SK-N-SH (cell line): ENCODE data around the gene TCP10L. TPM values are rescaled to one million over a fixed set of nuclear protein-coding genes. Genes with fewer than 3 reads are reported as not detected.

Experiments used
- CTCF ChIA-PET: fragments of 300-600, 350-600 bp; formaldehyde crosslinking; extraction: SDS; loops from one replicate; lab custom pipeline; 2021; lab: Yijun Ruan, JAX
- POLR2A ChIA-PET: fragments of 350-600 bp; sonication (Branson Sonifier 250); formaldehyde crosslinking; extraction: SDS; loops from one replicate; lab custom pipeline; 2020; ENCODE audit warnings: antibody characterized with exemption, inconsistent platforms; lab: Yijun Ruan, JAX
- DNase-seq: peaks from one replicate; pipeline ENCODE4 v3.0.0; 2012
- H2AFZ ChIP-seq: fragments of 200-600 bp; sonication (generic); 2 replicates; pipeline ENCODE4 v1.8.1; 2016; ENCODE audit warnings: antibody characterized with exemption, mild to moderate bottlenecking, low read depth
- H3F3A ChIP-seq: fragments of 200-600 bp; sonication (generic); replicated peaks from 2 replicates; pipeline ENCODE3; 2016; ENCODE audit warnings: antibody characterized with exemption, mild to moderate bottlenecking; ENCODE audit not compliant: insufficient read depth
- H3K27ac ChIP-seq, 2 experiments: fragments of 200-500 bp in 1 of 2; fragments of 200-600 bp in 1 of 2; sonication (Bioruptor generic) in 1 of 2; sonication (generic), shearing (Covaris generic) in 1 of 2; 2 replicates each; pipeline versions ENCODE4 v1.5.1 to v1.6.1; 2014 to 2016; ENCODE audit warnings: low read depth in 2 of 2, inconsistent platforms in 1 of 2, low read length in 1 of 2, mild to moderate bottlenecking in 1 of 2, mixed read lengths in 1 of 2
- H3K27me3 ChIP-seq: fragments of 200-600 bp; sonication (generic), shearing (Covaris generic); 2 replicates; pipeline ENCODE4 v1.6.1; 2016; ENCODE audit warnings: mixed run types; ENCODE audit not compliant: insufficient read depth
- H3K36me3 ChIP-seq, 2 experiments: fragments of 200-500 bp in 1 of 2; fragments of 200-600 bp in 1 of 2; sonication (Bioruptor generic) in 1 of 2; sonication (generic) in 1 of 2; replicated peaks in 1 of 2; 2 replicates each; pipeline versions ENCODE3 to v1.5.1; 2014 to 2016; ENCODE audit warnings: low read length in 1 of 2, mild to moderate bottlenecking in 1 of 2; ENCODE audit not compliant: insufficient read depth in 2 of 2, control insufficient read depth in 1 of 2
- H3K4me1 ChIP-seq, 2 experiments: fragments of 200-500 bp in 1 of 2; fragments of 200-600 bp in 1 of 2; sonication (Bioruptor generic) in 1 of 2; sonication (generic), shearing (Covaris generic) in 1 of 2; 2 replicates each; pipeline versions ENCODE4 v1.5.1 to v1.6.1; 2014 to 2016; ENCODE audit warnings: low read depth in 1 of 2, low read length in 1 of 2, mixed run types in 1 of 2; ENCODE audit not compliant: insufficient read depth in 2 of 2, control insufficient read depth in 1 of 2
- H3K4me2 ChIP-seq: fragments of 200-600 bp; sonication (generic), shearing (Covaris generic); 2 replicates; pipeline ENCODE4 v1.6.1; 2017; ENCODE audit warnings: mixed run types
- H3K4me3 ChIP-seq, 2 experiments: fragments of 200-500 bp in 1 of 2; fragments of 200-600 bp in 1 of 2; sonication (Bioruptor generic) in 1 of 2; sonication (generic), shearing (Covaris generic) in 1 of 2; 2 replicates each; pipeline versions ENCODE4 v1.5.1 to v1.8.1; 2014 to 2016; ENCODE audit warnings: low read depth in 2 of 2, inconsistent platforms in 1 of 2, low read length in 1 of 2, mild to moderate bottlenecking in 1 of 2, mixed read lengths in 1 of 2, moderate library complexity in 1 of 2
- H3K79me2 ChIP-seq: fragments of 200-600 bp; sonication (generic); 2 replicates; pipeline ENCODE4 v1.8.1; 2017; ENCODE audit warnings: mild to moderate bottlenecking; ENCODE audit not compliant: insufficient read depth
- H3K9ac ChIP-seq: fragments of 200-600 bp; sonication (generic); 2 replicates; pipeline ENCODE4 v1.6.1; 2017; ENCODE audit warnings: mixed run types
- H3K9me2 ChIP-seq: fragments of 200-600 bp; sonication (generic); 2 replicates; pipeline ENCODE4 v1.6.1; 2017; ENCODE audit warnings: mixed run types
- H3K9me3 ChIP-seq: fragments of 200-600 bp; sonication (generic); 2 replicates; pipeline ENCODE4 v1.6.1; 2017; ENCODE audit warnings: mixed run types, mild to moderate bottlenecking, moderate library complexity
- H4K20me1 ChIP-seq: fragments of 200-600 bp; sonication (generic); 2 replicates; pipeline ENCODE4 v1.6.1; 2017; ENCODE audit warnings: mild to moderate bottlenecking, mixed run types; ENCODE audit not compliant: insufficient read depth
- IRF3 ChIP-seq: fragments of 150-350 bp; IDR thresholded peaks from 2 replicates; pipeline ENCODE4 v1.6.1; 2016; ENCODE audit warnings: mild to moderate bottlenecking, low read depth, low read length
- MAX ChIP-seq: IDR thresholded peaks from 2 replicates; pipeline ENCODE4 v1.4.0; 2012; ENCODE audit warnings: low read depth
- NFIC ChIP-seq: IDR thresholded peaks from 2 replicates; pipeline ENCODE4 v1.4.0; 2012; ENCODE audit warnings: borderline replicate concordance
- NRF1 ChIP-seq: IDR thresholded peaks from 2 replicates; pipeline ENCODE4 v1.6.1; 2012; ENCODE audit warnings: low read depth, mild to moderate bottlenecking, low read length
- PBX3 ChIP-seq: IDR thresholded peaks from 2 replicates; pipeline ENCODE4; 2012
- REST ChIP-seq: IDR thresholded peaks from 2 replicates; pipeline ENCODE4 v1.6.1; 2012; ENCODE audit warnings: mild to moderate bottlenecking, low read depth, low read length, moderate library complexity
- SIN3A ChIP-seq: IDR thresholded peaks from 2 replicates; pipeline ENCODE4 v1.6.1; 2012; ENCODE audit warnings: low read depth, mild to moderate bottlenecking, low read length, moderate library complexity, borderline replicate concordance
- TCF12 ChIP-seq: IDR thresholded peaks from 2 replicates; pipeline ENCODE4 v1.4.0; 2012
- ZBTB33 ChIP-seq: IDR thresholded peaks from 2 replicates; pipeline ENCODE4 v1.4.0; 2012; ENCODE audit warnings: low read depth, borderline replicate concordance
- WGBS: methylation state at CpG from one replicate; pipeline ENCODE4 v1.1.6; 2017; ENCODE audit warnings: low lambda C conversion rate; 5-methylcytosine and 5-hydroxymethylcytosine counted together
- polyA plus RNA-seq, 3 experiments: library from polyadenylated mRNA; depleted of rRNA; stranded (reverse); fragments of >200 nt; gene quantifications; 2 replicates each; pipeline ENCODE4 v1.2.3, GENCODE V29; 2012

Gene TCP10L
- polyA plus RNA-seq, 1 of the 3 experiments (the other 2 are of a cell fraction): 0.33 TPM

GRCh38 chr21:32605469-32605868 is 20.1 kb upstream of the TCP10L start:
- no peaks in the 10 kb centered on the region for H3K9me2 ChIP-seq
- TF ChIP-seq IRF3 (no peak), REST (no peak), TCF12 (no peak), SIN3A (no peak), MAX (no peak), NFIC (no peak), PBX3 (no peak), NRF1 (no peak), ZBTB33 (no peak)
- 96% methylated on average over 8 of the region's 8 CpGs for WGBS
- H3K27ac ChIP-seq: no peak overlapping the region
- peaks cover 13% of the 10 kb centered on the region for H3F3A ChIP-seq
- no peaks in the 10 kb centered on the region for H4K20me1 ChIP-seq
- no peak overlapping the region for H3K4me2 ChIP-seq
- H2AFZ ChIP-seq: no peak overlapping the region
- H3K36me3 ChIP-seq: peaks cover 64 to 65% of the 10 kb centered on the region in 2 experiments
- H3K9me3 ChIP-seq: no peaks in the 10 kb centered on the region
- CTCF ChIA-PET: interaction anchor here (1.1 to 1.2 kb wide), 2 partner anchors 35 to 202 kb away, joined by 3 to 6 read pairs; no protein-coding TSS in a partner anchor
- DNase-seq: no peak
- H3K9ac ChIP-seq: no peak overlapping the region
- peaks cover 0 to 4% of the 10 kb centered on the region in 2 experiments; a peak in 2 of 4 replicates for H3K4me1 ChIP-seq
- peaks cover 19% of the 10 kb centered on the region for H3K79me2 ChIP-seq
- H3K4me3 ChIP-seq: no peak overlapping the region
- H3K27me3 ChIP-seq: no peaks in the 10 kb centered on the region
- POLR2A ChIA-PET: no interaction called here
